Measurements from ENCODE around the gene EEF2.

DNA sequence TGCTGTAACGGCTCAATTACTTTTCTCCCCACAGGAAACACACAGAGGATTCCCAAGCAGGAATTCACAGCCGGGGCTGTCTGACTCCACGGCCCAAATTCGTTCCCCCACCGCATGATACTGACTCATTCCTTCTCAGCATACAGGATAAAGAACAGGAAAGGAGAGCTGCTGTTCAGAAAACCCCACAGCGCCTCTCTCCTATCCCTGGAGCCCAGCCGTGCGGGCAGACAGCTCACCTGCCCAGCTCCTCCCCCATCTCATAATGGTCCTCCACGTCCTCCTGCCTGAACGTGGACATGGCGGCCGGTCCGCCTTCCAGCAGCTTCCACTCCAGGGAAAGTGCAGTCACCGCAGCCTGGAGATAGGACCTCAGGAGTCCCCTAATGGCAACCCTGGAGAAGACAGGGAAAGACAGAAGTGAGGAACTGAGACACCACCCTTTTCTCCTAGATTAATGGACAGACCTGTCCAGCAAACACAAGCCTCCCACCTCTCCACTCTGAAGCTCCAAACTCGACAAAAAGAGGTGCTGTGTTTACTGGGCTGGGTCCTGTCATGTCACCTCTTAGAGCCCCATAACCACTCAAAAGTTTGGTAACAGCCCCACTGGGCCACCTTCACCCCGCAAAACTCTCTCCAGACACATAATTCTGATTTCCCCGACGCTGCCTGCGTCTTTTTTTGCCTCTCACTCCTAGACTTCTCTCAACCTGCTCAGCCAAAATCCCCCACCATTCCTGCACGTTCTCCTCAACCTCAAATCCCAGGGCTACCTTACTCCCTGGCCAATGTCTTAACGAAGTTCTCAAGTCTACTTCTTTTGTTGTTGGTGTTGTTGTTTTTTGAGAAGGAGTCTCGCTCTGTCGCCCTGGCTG lies 15.6 kb downstream of the EEF2 start:
- TF ChIP-seq, protein P1, sequence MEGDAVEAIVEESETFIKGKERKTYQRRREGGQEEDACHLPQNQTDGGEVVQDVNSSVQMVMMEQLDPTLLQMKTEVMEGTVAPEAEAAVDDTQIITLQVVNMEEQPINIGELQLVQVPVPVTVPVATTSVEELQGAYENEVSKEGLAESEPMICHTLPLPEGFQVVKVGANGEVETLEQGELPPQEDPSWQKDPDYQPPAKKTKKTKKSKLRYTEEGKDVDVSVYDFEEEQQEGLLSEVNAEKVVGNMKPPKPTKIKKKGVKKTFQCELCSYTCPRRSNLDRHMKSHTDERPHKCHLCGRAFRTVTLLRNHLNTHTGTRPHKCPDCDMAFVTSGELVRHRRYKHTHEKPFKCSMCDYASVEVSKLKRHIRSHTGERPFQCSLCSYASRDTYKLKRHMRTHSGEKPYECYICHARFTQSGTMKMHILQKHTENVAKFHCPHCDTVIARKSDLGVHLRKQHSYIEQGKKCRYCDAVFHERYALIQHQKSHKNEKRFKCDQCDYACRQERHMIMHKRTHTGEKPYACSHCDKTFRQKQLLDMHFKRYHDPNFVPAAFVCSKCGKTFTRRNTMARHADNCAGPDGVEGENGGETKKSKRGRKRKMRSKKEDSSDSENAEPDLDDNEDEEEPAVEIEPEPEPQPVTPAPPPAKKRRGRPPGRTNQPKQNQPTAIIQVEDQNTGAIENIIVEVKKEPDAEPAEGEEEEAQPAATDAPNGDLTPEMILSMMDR (IDR thresholded peaks at IDR 0.05): peak in 2 of 12 donors; percentile 4 to 6
- TF ChIP-seq POLR2A (IDR thresholded peaks at IDR 0.05): peak in 1 of 2 donors; percentile 15
